Liver (tissue), 9 donors: Measurements from ENCODE around the gene ILRUN. TPM values are rescaled to one million over a fixed set of nuclear protein-coding genes. Genes with fewer than 3 reads are reported as not detected.
A peak's percentile ranks its signal among the peaks of the same experiment; 100 is the strongest.

Experiments
- DNase-seq: peaks from one replicate; pipeline ENCODE4 v3.0.0-alpha.2; 2017; ENCODE audit warnings: low spot score
- H3K27ac ChIP-seq, 2 donors: one replicate each; pipeline ENCODE4 v1.7.0; 2013; ENCODE audit warnings: inconsistent platforms in 2 of 2, low read length in 2 of 2, control low read depth in 1 of 2, low read depth in 1 of 2, mild to moderate bottlenecking in 1 of 2
- H3K27me3 ChIP-seq, 4 donors: one replicate each; pipeline versions ENCODE4 v1.6.1 to v1.7.0; 2013; ENCODE audit warnings: low read length in 3 of 4, inconsistent platforms in 1 of 4, mild to moderate bottlenecking in 1 of 4, moderate library complexity in 1 of 4; ENCODE audit not compliant: control insufficient read depth in 4 of 4, insufficient read depth in 4 of 4
- H3K36me3 ChIP-seq, 4 donors: one replicate each; pipeline versions ENCODE4 v1.6.1 to v1.7.0; 2013; ENCODE audit warnings: low read length in 3 of 4, mild to moderate bottlenecking in 3 of 4, low read depth in 1 of 4, moderate library complexity in 1 of 4; ENCODE audit not compliant: control insufficient read depth in 4 of 4, insufficient read depth in 3 of 4
- H3K4me1 ChIP-seq, 4 donors: one replicate each; pipeline versions ENCODE4 v1.6.1 to v1.7.0; 2013; ENCODE audit warnings: low read length in 3 of 4, mild to moderate bottlenecking in 3 of 4, moderate library complexity in 1 of 4; ENCODE audit not compliant: control insufficient read depth in 4 of 4, insufficient read depth in 4 of 4
- H3K4me3 ChIP-seq, 3 donors: one replicate each; pipeline versions ENCODE4 v1.6.1 to v1.7.0; 2013; ENCODE audit warnings: low read length in 3 of 3, control low read depth in 1 of 3, low read depth in 1 of 3, mild to moderate bottlenecking in 1 of 3
- H3K9ac ChIP-seq, 2 donors: one replicate each; pipeline ENCODE4 v1.7.0; 2013; ENCODE audit warnings: low read length in 2 of 2, mild to moderate bottlenecking in 2 of 2, moderate library complexity in 2 of 2, control low read depth in 1 of 2, low read depth in 1 of 2
- H3K9me3 ChIP-seq, 4 donors: one replicate each; pipeline versions ENCODE4 v1.6.1 to v1.7.0; 2013; ENCODE audit warnings: low read length in 3 of 4; ENCODE audit not compliant: control insufficient read depth in 4 of 4
- CTCF ChIP-seq: fragments of 150-350 bp; IDR thresholded peaks from 2 replicates; pipeline ENCODE4 v1.5.1; 2017; ENCODE audit warnings: improper control_type of control experiment, low read depth, low read length; ENCODE audit not compliant: missing input control
- GABPA ChIP-seq, 2 donors: IDR thresholded peaks in 1 of 2; conservative IDR thresholded peaks in 1 of 2; 2 replicates each; pipeline ENCODE4 v1.6.1; 2016; ENCODE audit warnings: antibody characterized with exemption in 2 of 2, mild to moderate bottlenecking in 1 of 2, moderate library complexity in 1 of 2
- HNF4A ChIP-seq, 2 donors: conservative IDR thresholded peaks; 2 replicates each; pipeline ENCODE4 v1.6.1; 2016; ENCODE audit warnings: antibody characterized with exemption in 2 of 2, mild to moderate bottlenecking in 2 of 2
- HNF4G ChIP-seq: IDR thresholded peaks from 2 replicates; pipeline ENCODE4 v1.6.1; 2016; ENCODE audit warnings: antibody characterized with exemption
- JUND ChIP-seq, 2 donors: IDR thresholded peaks; 2 replicates each; pipeline ENCODE4 v1.6.1; 2016; ENCODE audit warnings: antibody characterized with exemption in 2 of 2
- NR2F2 ChIP-seq: IDR thresholded peaks from 2 replicates; pipeline ENCODE4 v1.6.1; 2016; ENCODE audit warnings: antibody characterized with exemption
- REST ChIP-seq: IDR thresholded peaks from 2 replicates; pipeline ENCODE4 v1.6.1; 2016; ENCODE audit warnings: antibody characterized with exemption, mild to moderate bottlenecking
- RXRA ChIP-seq, 2 donors: IDR thresholded peaks; 2 replicates each; pipeline ENCODE4 v1.6.1; 2017 to 2018; ENCODE audit warnings: antibody characterized with exemption in 2 of 2, mild to moderate bottlenecking in 1 of 2
- SP1 ChIP-seq: IDR thresholded peaks from 2 replicates; pipeline ENCODE4 v1.6.1; 2018; ENCODE audit warnings: antibody characterized with exemption, mild to moderate bottlenecking
- WGBS: extraction: QIAGEN DNeasy Blood & Tissue Kit; methylation state at CpG from one replicate; pipeline ENCODE4 v1.1.7; 2013; 5-methylcytosine and 5-hydroxymethylcytosine counted together
- polyA plus RNA-seq, 2 donors: library from polyadenylated mRNA; stranded (reverse) in 1 of 2; unstranded in 1 of 2; fragments of 200-250 nt in 1 of 2; fragments of >200 nt in 1 of 2; fragmentation: Nextera tagmentation in 1 of 2; extraction: Ambion mirVana in 1 of 2; gene quantifications; one replicate each; pipeline versions ENCODE4 v1.2.1 to v1.2.3, GENCODE V29; 2013 to 2015
- total RNA-seq, 2 donors: library from RNA; depleted of rRNA; stranded (reverse); fragments of >200 nt; gene quantifications; one replicate each; pipeline ENCODE4 v1.2.3, GENCODE V29; 2014
- donor health status: healthy.
- donor health status: healthy.
- donor health status: healthy.
- donor health status: healthy.
- donor health status: healthy.

ILRUN gene
- total and polyA plus RNA-seq, 4 donors = 20.3 to 77.3 (median 46.2) TPM

- Histone ChIP-seq H3K4me1 (peaks cover 14 to 44% (median 35%) of the 10 kb centered on the region in 4 donors), H3K9ac (no peak overlapping the region), H3K27ac (peak overlapping the region in 1 of 2 donors; percentile 15), H3K36me3 (peaks cover 0 to 13% (median 4%) of the 10 kb centered on the region in 4 donors), H3K9me3 (no peaks in the 10 kb centered on the region), H3K4me3 (no peak overlapping the region), H3K27me3 (no peaks in the 10 kb centered on the region)
- no peak for DNase-seq
- TF ChIP-seq SP1 (no peak), CTCF (no peak), GABPA (IDR thresholded peaks at IDR 0.05 in 1 of 2, conservative IDR thresholded peaks at IDR 0.05 in 1 of 2) (no peak), RXRA (IDR thresholded peaks at IDR 0.05) (no peak)
- WGBS = 98% methylated on average over 3 of the region's 3 CpGs
Observed at GRCh38 chr6:34654061-34654710, 42.4 kb downstream of the ILRUN start.

GRCh38 chr6:34652263-34652662 lies 44.3 kb downstream of the ILRUN start:
- H3K27ac ChIP-seq = peak overlapping the region; percentile 76 to 79

More at GRCh38 chr6:34652263-34652662, 44.3 kb downstream of the ILRUN start:
- 73% methylated on average over 1 of the region's 1 CpG for WGBS
- H3K9ac ChIP-seq = no peak overlapping the region
- H3K27me3 ChIP-seq = no peaks in the 10 kb centered on the region
- H3K9me3 ChIP-seq = no peaks in the 10 kb centered on the region
- TF ChIP-seq HNF4A (conservative IDR thresholded peaks at IDR 0.05) (peak; percentile 50 to 73), NR2F2 (no peak), JUND (IDR thresholded peaks at IDR 0.05) (peak; percentile 20 to 60), HNF4G (no peak), REST (no peak), RXRA (IDR thresholded peaks at IDR 0.05) (peak; percentile 28 to 64)
- no peak for DNase-seq
- peaks cover 0 to 13% (median 5%) of the 10 kb centered on the region in 4 donors for H3K36me3 ChIP-seq
- peaks cover 12 to 29% (median 22%) of the 10 kb centered on the region in 4 donors for H3K4me1 ChIP-seq
- no peak overlapping the region for H3K4me3 ChIP-seq
